ENCODE measurements around the gene CYP26B1.
A peak's percentile ranks its signal among the peaks of the same experiment; 100 is the strongest.

CYP26B1 gene

DNA sequence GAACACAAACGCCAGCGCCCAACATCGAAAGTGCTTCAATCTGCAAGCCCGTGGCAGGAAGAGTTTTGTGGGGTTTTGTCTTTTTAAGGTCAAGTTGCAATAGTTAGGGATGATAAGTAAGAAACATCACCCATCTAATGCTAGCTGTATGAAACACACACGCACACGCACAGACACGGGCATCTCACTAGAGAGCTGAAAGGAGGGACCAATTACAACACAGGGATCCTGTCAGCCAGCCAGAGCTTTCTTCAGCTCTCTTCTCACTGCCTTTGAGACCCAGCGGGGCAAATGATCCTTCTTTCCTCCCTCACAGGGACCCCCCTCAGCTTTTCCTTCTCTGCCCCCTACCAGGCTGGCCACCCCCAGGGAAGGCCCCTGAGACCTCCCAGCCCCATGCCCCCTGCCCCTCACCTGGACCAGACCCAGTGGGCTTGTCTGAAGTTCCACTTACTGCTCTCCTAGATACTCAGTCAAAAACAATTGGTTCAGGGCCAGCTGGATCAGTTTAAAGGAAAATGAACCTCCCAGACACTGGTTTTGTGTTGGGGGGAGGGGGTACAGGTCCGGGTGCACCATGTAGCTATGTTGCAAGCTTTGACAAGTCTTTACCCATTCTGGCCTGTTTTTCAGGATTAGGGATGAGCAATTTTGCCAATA lies 17.9 kb downstream of the CYP26B1 start (continued):
- TF ChIP-seq, protein P1, sequence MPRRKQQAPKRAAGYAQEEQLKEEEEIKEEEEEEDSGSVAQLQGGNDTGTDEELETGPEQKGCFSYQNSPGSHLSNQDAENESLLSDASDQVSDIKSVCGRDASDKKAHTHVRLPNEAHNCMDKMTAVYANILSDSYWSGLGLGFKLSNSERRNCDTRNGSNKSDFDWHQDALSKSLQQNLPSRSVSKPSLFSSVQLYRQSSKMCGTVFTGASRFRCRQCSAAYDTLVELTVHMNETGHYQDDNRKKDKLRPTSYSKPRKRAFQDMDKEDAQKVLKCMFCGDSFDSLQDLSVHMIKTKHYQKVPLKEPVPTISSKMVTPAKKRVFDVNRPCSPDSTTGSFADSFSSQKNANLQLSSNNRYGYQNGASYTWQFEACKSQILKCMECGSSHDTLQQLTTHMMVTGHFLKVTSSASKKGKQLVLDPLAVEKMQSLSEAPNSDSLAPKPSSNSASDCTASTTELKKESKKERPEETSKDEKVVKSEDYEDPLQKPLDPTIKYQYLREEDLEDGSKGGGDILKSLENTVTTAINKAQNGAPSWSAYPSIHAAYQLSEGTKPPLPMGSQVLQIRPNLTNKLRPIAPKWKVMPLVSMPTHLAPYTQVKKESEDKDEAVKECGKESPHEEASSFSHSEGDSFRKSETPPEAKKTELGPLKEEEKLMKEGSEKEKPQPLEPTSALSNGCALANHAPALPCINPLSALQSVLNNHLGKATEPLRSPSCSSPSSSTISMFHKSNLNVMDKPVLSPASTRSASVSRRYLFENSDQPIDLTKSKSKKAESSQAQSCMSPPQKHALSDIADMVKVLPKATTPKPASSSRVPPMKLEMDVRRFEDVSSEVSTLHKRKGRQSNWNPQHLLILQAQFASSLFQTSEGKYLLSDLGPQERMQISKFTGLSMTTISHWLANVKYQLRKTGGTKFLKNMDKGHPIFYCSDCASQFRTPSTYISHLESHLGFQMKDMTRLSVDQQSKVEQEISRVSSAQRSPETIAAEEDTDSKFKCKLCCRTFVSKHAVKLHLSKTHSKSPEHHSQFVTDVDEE (CRISPR knock-in tag; IDR thresholded peaks at IDR 0.05), result no peak

DNA sequence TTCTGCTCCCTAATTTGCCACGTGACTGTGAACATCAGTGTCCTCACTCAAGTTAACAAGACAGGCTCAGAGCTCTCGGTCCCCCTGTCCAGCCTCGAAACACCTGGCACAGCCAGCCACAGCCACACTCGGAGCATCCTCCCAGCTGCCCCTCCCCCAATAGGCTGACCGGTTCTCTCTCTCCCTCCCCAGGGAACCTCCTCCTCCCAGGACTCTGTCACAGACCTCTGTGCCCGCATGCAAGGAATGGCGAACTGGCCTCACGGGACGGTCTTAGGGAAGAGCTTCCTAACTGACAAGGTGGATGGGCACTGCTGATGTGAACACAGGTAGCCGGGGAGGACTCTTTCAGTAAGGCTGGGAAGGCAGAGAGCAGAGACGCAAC lies 18.8 kb downstream of the CYP26B1 start:
- TF ChIP-seq ZFP30 (CRISPR knock-in tag; IDR thresholded peaks at IDR 0.05) (no peak; the same call in 1 of the 2 replicates), CREB5 (CRISPR knock-in tag; IDR thresholded peaks at IDR 0.05; ENCODE audit: low read depth) (no peak), SNAI2 (CRISPR knock-in tag; IDR thresholded peaks at IDR 0.05) (0 out of 2 replicates have a peak, but pooled peaks have one; percentile 5)
- no peak for ATAC-seq

GRCh38 chr2:72128059-72128842 lies 19.4 kb downstream of the CYP26B1 start:
- no peak for TF ChIP-seq TCF4 (CRISPR knock-in tag; IDR thresholded peaks at IDR 0.05; ENCODE audit: borderline replicate concordance)
- TF ChIP-seq, protein P1 (CRISPR knock-in tag; IDR thresholded peaks at IDR 0.05), result no peak; the same call in 1 of the 2 replicates
- no peak; the same call in 1 of the 2 replicates for TF ChIP-seq ZNF565 (CRISPR knock-in tag; conservative IDR thresholded peaks at IDR 0.05; ENCODE audit: low read depth)
- no peak for TF ChIP-seq BACH2 (CRISPR knock-in tag; IDR thresholded peaks at IDR 0.05; ENCODE audit: borderline replicate concordance)
- no peak for TF ChIP-seq ZC3H10 (CRISPR knock-in tag; IDR thresholded peaks at IDR 0.05)
- no peak for TF ChIP-seq ISL1 (CRISPR knock-in tag; IDR thresholded peaks at IDR 0.05)
- no peak for TF ChIP-seq OSR1 (CRISPR knock-in tag; IDR thresholded peaks at IDR 0.05)
- TF ChIP-seq ZFP30 (CRISPR knock-in tag; IDR thresholded peaks at IDR 0.05), result no peak
- TF ChIP-seq, protein P2, sequence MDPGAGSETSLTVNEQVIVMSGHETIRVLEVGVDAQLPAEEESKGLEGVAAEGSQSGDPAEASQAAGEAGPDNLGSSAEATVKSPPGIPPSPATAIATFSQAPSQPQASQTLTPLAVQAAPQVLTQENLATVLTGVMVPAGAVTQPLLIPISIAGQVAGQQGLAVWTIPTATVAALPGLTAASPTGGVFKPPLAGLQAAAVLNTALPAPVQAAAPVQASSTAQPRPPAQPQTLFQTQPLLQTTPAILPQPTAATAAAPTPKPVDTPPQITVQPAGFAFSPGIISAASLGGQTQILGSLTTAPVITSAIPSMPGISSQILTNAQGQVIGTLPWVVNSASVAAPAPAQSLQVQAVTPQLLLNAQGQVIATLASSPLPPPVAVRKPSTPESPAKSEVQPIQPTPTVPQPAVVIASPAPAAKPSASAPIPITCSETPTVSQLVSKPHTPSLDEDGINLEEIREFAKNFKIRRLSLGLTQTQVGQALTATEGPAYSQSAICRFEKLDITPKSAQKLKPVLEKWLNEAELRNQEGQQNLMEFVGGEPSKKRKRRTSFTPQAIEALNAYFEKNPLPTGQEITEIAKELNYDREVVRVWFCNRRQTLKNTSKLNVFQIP (CRISPR knock-in tag; IDR thresholded peaks at IDR 0.05; ENCODE audit: borderline replicate concordance, low read depth), result no peak
- no peak; the same call in none of the 2 replicates for TF ChIP-seq ZNF70 (CRISPR knock-in tag; IDR thresholded peaks at IDR 0.05)
- TF ChIP-seq TOX (CRISPR knock-in tag; IDR thresholded peaks at IDR 0.05; ENCODE audit: borderline replicate concordance), result no peak
- TF ChIP-seq RARB (CRISPR knock-in tag; IDR thresholded peaks at IDR 0.05), result no peak
- no peak for TF ChIP-seq CSDC2 (CRISPR knock-in tag; IDR thresholded peaks at IDR 0.05)
- TF ChIP-seq CREB5 (CRISPR knock-in tag; IDR thresholded peaks at IDR 0.05; ENCODE audit: low read depth), result no peak
- peak; percentile 53; the same call in 1 of the 2 replicates for TF ChIP-seq ZNF8 (CRISPR knock-in tag; IDR thresholded peaks at IDR 0.05)
- no peak for TF ChIP-seq PATZ1 (CRISPR knock-in tag; IDR thresholded peaks at IDR 0.05; ENCODE audit: borderline replicate concordance)
- TF ChIP-seq, protein P3, sequence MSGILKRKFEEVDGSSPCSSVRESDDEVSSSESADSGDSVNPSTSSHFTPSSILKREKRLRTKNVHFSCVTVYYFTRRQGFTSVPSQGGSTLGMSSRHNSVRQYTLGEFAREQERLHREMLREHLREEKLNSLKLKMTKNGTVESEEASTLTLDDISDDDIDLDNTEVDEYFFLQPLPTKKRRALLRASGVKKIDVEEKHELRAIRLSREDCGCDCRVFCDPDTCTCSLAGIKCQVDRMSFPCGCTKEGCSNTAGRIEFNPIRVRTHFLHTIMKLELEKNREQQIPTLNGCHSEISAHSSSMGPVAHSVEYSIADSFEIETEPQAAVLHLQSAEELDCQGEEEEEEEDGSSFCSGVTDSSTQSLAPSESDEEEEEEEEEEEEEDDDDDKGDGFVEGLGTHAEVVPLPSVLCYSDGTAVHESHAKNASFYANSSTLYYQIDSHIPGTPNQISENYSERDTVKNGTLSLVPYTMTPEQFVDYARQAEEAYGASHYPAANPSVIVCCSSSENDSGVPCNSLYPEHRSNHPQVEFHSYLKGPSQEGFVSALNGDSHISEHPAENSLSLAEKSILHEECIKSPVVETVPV (CRISPR knock-in tag; IDR thresholded peaks at IDR 0.05), result peak; percentile 68
- TF ChIP-seq GLIS3 (CRISPR knock-in tag; IDR thresholded peaks at IDR 0.05), result peak; percentile 91
- TF ChIP-seq PPARA (CRISPR knock-in tag; IDR thresholded peaks at IDR 0.05; ENCODE audit: borderline replicate concordance), result no peak
- TF ChIP-seq ESRRG (CRISPR knock-in tag; IDR thresholded peaks at IDR 0.05), result peak; percentile 10
- TF ChIP-seq SNAI2 (CRISPR knock-in tag; IDR thresholded peaks at IDR 0.05), result 0 out of 2 replicates have a peak, but pooled peaks have one; percentile 11
- no peak for TF ChIP-seq ZFP3 (CRISPR knock-in tag; IDR thresholded peaks at IDR 0.05)
- no peak for TF ChIP-seq ARNTL (CRISPR knock-in tag; IDR thresholded peaks at IDR 0.05; ENCODE audit: borderline replicate concordance, low read depth)
- no peak for ATAC-seq
